HG03135 (cell line): ENCODE measurements around the gene ATP5MC3.
"Not testable (repeated sequence)": the region's sequence is repeated elsewhere in the genome, so short reads cannot be mapped to it uniquely, and the experiment has no call there.

Experiments
- ATAC-seq: cut with Tn5 transposase; IDR thresholded peaks from one replicate; pipeline ENCODE4 v1.9.1; 2021; ENCODE audit warnings: mild to moderate bottlenecking, moderate library complexity; ENCODE audit not compliant: unreplicated experiment

ATP5MC3 gene

DNA sequence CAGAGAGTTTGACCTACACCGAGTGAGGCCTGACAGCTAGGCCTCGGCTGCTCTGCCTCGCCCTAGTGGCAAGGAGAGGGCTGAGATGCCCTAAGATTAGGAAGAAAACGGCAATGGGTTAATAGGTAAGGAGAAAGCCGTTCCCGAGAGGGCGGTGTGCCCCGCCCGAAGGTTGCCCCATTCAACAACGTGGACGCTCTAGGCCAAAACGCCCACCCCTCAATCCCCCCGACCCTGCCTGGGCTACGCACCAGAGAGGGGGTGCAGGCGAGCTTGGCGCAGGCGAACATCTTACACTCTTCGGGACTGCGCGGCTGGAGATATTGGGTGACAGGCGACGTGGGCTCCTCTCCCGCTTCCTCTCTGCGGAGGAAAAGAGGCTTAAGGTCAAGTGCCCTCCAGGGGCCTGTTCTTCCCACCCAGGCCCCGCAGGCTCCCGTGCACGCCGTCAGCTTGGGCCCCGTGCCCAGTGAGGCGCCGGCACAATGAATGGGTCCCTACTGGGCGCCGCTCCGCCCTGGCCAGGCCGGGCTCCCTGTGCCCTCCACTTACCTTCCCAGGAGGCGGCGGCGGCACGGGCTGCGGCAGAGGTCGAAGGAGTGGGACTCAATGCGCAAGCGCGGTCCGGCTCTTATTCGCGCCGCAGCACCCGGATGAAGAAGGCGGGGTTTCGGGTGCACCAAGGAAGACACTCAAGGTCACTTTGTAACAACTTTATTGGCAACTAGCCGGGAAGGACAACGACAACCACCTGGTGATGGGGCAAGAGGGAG, at the start of gene ATP5MC3:
ATP5MC3 (minus strand) TSS at position 607 of the 773 bp plus-strand sequence; CDS start at position 290, 317 bp downstream.
- ATAC-seq: peak; percentile 88

DNA sequence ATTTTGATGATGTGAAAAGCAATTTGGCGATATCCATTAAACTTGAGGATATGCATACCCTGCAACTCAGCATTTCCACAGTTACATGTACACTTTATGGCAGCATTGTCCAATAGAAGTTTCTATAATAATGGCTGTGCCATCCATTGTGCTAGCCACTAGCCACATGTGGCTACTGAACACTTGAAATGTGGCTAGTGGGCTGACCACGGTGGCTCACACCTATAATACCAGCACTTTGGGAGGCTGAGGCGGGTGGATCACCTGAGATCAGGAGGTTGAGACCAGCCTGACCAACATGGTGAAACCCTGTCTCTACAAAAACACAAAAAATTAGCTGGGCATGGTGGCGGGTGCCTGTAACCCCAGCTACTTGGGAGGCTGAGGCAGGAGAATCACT, 47.1 kb upstream of the ATP5MC3 start:
- not testable (repeated sequence) for ATAC-seq

DNA sequence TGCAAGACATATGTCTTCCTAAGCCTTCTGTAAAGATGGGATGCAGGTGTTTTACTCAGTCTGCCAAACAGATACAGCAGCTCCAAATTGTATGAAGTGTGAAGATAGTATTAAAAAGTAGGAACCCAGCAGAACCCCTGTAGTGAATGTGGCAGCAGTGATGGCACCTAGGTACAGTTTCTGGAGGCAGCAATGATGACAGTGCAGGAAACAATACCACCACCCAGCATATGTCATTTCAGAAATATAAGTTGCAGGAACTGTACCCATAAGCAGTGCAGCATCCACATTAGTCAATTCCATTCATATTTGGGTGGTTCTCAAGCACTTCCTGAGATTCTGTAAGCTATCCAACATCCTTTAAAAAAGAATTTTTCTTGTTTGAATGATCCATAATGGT, 46.7 kb upstream of the ATP5MC3 start:
- ATAC-seq: no peak

DNA sequence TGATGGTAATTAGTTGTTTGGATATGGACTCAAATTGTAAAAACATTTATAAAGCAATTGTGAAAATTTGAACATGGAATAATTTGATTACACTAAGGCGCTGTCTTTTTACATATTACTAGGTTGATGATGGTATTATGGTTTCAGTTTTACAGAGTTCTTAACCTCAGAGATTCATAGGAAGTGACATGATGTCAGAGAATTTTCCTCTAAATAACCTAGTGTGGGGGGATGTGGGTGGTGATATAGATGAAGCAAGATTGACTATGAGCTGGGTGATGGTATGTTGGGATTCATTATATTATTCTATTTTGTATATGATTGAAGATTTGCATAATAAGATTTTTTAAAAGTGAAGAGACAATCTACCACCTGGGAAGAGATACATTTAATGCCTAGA, 45.9 kb upstream of the ATP5MC3 start:
- no peak for ATAC-seq

DNA sequence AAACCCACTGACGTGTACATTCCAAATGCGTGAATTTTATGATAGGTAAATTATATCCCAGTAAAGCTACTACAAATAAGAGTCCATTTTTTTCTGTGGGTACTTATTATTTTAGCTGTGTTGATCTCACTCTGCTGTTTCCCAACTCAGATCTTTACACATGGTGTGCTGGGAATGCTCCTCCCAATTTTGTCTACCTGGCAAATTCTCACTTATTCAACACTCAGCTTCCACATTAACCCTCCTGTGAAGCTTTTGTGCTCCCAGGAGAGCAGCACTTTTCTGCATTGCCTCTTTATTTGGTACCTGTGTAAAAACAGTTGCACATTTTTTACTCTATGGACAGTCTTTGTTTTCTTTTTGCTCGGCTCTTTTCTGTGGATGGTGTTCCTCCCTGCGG, 38.6 kb upstream of the ATP5MC3 start:
- ATAC-seq: no peak

DNA sequence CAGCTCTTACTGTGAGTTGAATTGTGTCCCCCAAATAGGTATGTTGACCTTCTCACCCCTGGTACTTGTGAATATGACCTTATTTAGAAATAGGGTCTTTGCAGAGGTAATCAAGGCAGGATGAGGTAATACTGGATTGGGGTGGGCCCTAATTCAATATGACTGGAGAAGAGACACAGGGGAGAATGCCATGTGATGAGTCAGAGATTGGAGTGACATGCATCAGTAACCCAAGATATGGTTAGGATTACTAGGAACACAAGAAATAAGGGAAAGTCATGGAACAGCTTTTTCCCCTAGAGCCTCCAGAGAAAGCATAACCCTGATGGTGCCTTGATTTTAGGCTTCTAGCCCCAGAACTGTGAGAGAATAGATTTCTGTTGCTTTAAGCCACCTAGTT, 37.0 kb upstream of the ATP5MC3 start:
- no peak for ATAC-seq

DNA sequence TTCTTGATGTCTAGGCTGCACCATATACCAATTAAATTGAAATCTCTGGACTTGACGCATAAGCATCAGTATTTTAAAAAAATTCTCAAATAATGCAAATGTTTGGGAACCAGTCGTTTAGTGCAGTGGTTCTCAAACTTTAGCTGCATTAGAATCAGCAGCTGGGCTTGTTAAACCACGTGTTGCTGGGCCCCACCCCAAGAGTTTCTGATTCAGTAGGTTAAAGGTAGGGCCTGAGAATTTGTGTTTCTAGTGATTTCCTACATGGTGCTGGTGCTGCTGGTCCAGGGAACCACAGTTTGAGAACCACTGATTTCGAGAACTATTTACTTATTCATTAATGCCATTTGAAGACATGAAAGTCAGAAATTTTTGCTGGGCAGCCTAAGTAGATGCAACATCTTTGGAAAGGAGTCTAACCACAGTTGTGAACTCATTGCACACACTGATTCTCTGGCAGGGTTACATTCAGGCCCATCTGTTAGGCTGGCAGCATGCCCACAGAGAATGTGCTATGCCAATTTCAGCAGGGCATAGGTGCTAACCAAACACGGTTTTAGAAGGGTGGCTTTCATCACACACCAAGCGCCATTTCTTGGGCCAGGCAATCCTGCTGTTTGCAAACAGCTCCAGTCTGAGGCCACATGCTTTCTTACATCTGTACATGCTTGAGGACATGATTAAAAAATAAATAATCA, 26.4 kb upstream of the ATP5MC3 start:
- ATAC-seq: no peak

DNA sequence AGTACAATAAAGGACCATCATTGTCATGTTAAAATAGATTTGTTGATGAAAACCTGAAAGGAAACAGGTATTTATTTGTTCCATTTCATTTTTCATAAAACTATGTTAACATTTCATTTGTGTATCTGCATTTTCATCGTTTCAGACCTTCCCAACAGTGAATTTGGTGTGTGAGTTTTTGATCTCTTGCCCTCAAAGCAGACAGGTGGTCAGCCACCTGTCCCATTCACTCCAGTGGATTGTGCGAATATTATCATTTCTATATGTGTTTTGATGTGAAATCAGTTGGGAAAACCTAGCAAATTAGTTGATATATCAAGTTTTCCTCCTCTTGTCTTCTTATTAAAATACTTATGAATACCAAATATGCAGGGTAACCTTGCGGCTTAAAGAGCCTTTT, 25.4 kb upstream of the ATP5MC3 start:
- ATAC-seq: no peak

DNA sequence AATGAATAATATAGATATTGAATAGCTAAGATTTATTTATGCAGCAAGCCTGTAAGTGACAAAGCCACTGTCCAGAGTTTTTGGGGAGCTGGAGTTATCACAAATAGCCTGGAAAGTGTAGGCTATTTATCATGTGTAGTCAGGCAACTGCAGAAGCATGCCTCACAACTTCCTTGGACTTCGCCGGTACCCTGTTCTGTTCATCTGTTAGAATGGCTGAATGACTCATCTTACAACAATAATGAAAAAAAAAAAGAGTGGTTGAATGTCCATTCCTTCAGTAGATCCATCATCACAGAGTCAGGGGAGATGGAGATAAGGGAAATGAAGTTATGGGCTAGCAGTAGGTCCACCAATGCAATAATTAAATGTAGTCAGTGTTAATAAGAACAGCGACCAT, 24.0 kb upstream of the ATP5MC3 start:
- ATAC-seq: no peak

DNA sequence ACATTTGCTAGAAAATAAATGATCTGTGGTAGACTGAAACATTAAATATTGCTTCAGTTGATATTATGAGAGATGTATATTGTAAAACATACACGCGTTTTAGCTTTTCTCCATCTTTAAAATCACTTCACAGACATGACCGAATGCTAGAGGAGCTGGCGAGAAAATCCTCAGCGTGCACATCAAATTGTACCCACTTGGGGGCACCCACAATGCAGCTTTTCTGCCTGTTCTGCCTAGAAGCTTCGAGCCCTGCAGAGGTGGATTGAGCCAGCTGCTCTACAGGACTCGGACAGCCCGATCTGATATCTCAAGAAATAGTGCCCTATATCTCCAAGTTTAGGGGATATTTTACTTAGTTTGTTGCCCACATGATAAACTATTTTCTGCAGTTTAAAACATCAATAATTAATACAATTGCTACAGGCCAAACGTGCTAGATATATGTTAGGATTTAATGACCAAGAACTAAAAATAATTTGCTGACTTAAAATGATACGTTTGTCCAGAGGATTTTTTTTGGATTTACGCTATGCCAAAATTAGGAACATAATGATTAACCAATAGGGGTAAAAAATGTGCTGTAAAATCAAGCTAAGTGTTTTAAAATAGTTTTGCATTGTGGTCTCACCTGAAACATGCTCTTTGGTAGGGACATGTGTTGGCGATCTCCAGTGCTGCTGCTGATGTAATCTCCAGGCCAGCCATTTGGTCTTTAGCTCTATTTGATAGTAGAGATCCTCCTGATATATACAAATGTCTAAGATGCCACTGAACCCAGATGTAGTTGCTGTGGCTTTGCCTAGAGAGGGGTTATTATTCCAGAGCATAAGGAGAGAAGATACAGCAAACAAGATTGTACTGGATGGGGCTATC, 22.3 kb upstream of the ATP5MC3 start:
- peak; percentile 66 for ATAC-seq

DNA sequence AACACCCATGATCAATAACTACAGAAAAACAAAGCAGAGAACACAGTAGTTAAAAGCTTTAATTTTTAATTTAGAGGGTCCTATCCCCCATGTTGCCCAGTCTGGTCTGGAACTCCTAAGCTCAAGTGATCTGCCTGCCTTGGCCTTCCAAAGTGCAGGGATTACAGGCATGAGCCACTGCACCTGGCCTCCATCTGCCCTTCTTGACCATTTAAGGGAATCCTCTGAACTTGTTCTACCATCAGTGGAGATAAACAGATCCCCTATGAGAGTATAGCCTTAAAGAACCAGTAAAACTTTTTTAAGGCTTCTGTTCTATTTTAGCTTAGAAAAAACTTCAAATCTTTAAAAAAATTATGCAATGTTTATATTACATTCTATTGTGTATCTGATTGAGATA, 13.5 kb upstream of the ATP5MC3 start:
- no peak for ATAC-seq

DNA sequence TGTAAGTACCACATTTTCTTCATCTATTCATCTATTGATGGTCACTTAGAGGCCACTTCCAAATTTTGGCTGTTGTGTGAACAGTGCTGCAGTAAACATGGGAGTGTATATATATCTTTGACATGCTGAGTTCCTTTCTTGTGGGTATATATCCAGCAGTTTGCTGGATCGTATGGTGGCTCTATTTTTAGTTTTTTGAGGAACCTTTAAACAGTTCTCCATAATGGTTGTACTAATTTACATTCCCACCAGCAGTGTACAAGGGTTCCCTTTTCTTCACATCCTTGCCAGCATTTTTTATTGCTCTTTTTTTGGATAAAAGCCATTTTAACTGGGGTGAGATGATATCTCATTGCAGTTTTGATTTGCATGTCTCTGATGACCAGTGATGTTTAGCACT, 7.3 kb upstream of the ATP5MC3 start:
- ATAC-seq: no peak

DNA sequence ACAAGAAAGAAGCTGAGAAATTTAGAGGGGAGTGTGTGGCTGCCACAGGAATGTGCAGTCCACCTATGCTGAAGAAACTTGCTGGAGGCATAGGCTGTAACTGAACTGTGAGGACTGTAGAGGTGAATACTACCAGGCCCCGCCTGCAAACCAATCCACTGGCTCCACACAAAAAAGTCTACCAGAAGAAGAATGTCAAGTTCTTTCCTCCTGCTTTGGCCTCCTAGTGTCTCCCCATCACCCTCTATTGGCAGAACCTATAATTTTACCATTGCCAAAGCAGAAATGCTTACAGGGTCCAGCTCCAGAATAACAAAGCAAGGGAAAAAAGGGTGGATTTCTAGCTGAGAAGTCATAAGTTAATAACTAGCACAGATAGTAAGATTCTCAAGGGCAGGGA, 5.9 kb upstream of the ATP5MC3 start:
- ATAC-seq: peak; percentile 73

DNA sequence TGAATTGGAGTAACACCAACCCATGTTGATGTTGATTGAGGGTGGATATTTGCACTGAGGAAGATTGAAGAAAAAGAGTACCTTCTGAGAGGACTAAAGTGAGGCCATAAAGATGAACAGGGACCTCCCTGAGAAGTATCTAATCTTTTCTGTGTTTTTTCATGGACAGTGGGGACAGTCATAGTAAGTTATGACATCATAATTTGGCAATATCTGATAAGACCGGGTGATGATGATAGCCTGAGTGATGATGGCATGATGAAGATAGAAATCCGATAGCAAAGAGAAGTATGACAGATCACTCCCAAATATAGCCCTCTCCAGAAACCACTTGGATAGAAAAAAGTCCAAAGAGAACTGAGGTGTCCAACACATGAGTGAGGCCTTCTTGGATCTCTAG, 2.2 kb upstream of the ATP5MC3 start:
- ATAC-seq: no peak

DNA sequence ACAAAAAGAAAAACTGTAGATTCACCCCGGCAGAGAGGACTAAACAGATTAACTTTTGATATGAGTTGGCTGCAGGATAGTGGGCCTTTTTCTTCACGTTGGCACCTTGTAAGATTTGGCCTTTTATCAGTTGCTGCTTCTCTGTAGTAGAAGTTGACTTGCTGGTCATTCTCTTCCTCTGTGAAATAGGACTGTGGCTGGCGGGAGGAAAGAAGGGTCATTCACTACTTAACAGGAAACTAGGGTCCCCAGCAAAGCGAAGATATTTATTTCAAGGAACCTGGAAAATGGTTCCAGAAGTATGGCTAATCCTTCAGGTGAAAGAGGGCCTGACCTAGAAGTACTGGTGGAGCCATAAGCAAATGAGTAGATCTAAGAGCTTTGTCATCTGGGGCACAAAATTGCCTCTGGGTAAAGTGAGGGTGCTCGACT, 383 bp upstream of the ATP5MC3 start:
- peak; percentile 1 for ATAC-seq

DNA sequence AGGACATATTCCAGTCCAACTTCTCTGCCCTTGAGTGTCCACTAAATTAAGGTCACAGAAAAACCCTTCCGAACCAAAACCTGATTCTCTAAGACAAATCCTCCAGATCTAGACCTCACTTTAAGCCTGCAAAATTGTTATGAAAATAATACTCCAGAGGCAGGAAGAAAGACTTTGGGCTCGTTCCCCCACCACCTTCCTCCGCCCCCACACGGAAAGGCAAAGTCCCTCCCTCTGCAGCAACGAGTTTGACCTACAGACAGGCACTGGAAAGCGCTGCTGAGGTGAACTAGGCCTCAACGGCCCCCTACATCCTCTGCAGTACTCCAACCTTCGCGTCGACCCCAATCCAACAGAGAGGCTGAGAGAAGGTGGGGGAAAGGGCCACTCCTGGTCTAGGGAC, 808 bp downstream of the ATP5MC3 start:
- peak; percentile 49 for ATAC-seq

DNA sequence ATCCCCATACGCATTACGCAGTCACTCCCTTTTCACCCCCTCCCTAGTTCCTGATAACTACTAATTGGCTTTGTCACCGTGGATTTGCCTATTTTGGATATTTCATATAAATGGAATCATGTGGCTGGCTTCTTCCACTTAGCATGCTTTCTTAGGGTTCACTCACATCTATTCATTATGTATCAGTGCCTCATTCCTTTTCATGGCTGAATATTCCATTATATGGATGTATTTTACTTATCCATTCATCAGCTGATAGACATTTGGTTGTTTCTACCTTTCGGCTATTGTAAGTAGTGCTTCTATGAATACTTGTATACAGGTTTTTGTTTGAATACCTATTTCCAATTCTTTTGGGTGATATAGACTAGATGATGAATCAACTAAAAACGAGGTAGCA, 4.9 kb downstream of the ATP5MC3 start:
- ATAC-seq: no peak

DNA sequence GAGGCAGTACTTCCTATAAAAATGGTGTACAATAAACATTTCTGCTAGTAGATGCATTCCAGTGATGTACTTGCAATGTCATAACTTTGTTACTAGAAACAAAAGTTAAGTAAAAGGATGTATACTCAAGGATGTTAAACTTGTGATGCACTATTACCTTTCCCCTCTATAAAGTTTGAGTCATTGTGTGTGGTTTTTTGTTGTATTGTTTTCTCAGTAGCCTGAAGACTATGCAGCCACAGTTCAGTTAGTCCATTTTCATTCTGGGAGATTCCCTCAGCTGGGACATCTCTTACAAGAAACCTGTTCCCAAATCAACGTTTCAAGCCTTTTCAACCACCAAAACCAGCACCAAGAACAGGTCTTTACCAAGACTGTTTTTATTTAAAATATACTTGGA, 5.6 kb downstream of the ATP5MC3 start:
- no peak for ATAC-seq

DNA sequence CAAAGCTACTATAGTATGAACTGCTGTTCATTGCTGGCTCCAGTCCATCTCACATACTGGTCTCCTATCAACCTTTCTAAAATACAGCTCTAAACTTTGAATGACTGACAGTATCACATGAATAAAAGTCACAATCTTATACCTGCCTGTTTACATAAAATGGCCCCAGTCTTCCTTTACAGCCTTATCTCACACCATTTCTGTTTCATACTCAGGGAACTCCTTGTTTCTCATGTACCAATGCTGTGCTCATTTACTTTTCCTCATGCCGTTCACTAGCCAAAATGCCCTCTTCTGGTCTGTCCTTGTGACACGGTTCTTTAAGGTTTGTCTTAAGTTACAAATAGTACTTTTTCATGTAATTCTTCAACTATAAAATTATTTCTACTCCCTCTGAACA, 6.2 kb downstream of the ATP5MC3 start:
- ATAC-seq: no peak

DNA sequence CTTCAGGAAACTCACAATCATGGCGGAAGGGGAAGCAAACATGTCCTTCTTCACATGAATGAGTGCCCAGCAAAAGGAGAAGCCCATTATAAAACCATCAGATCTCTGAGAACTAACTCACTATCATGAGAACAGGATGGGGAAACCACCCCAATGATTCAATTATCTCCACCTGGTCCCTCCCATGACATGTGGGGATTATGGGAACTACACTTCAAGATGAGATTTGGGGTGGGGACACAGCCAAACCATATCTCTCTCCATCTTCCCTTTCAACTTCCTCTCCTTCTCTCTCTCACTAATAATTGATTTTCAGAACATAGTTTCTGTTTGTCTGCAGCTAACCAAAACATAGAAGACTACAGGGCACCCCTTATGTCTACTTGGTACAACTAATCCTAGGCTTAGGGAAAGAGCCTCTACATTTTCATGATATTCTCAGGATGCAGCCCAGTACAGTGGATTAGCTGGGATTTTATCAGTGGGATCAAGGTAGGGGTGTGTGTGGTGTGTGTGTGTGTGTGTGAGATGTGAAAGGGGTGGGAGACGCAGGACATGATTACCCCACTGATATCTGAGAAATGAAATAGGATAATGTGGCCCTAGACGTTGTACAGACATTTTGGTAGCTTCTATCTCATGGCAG, 10.7 kb downstream of the ATP5MC3 start:
- ATAC-seq: no peak

DNA sequence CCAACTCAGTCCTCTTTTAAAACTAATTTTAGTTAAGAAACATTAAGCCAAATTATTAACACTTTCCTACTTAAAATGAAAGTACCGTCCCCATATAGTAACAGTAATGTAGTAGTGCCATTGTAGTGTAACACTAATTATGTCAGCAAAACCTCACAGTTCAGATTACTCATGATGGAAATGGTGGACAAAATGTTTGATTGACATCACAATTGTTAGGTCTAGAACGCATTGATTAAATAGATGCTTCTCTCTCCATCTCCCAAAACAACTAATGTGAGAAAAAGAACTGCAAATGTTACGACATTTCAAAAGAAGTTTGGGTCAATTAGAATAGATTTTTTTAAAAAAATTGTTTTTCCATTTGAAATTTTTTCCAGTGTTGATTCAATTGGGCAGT, 12.3 kb downstream of the ATP5MC3 start:
- ATAC-seq: no peak
